Fibroblast of lung (primary cell): ENCODE results near the gene BMPR1A.
"Not testable (repeated sequence)": the region's sequence is repeated elsewhere in the genome, so short reads cannot be mapped to it uniquely, and the experiment has no call there.

ENCODE experiments used
- CTCF ChIP-seq, 2 donors: IDR thresholded peaks in 1 of 2; conservative IDR thresholded peaks in 1 of 2; 1 replicate in 1 of 2; 2 replicates in 1 of 2; pipeline ENCODE4 v1.5.1; 2011 to 2012; ENCODE audit warnings: low read length in 2 of 2, control low read depth in 1 of 2, inconsistent platforms in 1 of 2, low read depth in 1 of 2, mild to moderate bottlenecking in 1 of 2
- EZH2 ChIP-seq: IDR thresholded peaks from 2 replicates; pipeline ENCODE4 v1.5.1; 2012; ENCODE audit warnings: low read length, control low read depth, mild to moderate bottlenecking; ENCODE audit errors: missing control alignments

GRCh38 chr10:86934162-86934711 lies 177.8 kb downstream of the BMPR1A start:
- not testable (repeated sequence) for TF ChIP-seq CTCF (conservative IDR thresholded peaks at IDR 0.05 in 1 of 2, IDR thresholded peaks at IDR 0.05 in 1 of 2; ENCODE audit: low read depth in 1 of 2, low read length in 2 of 2); EZH2
